HEK293 (cell line): ENCODE measurements around the gene ERAP2.

Experiments used
- CTCF ChIA-PET: fragments of 350-600 bp; formaldehyde crosslinking; extraction: SDS; loops from one replicate; lab custom pipeline; 2021; ENCODE audit warnings: antibody characterized with exemption; lab: Yijun Ruan, JAX
- POLR2A ChIA-PET: fragments of 300-600 bp; formaldehyde crosslinking; extraction: SDS; loops from one replicate; lab custom pipeline; 2020; ENCODE audit warnings: antibody characterized with exemption, inconsistent platforms; lab: Yijun Ruan, JAX
- H3K27ac ChIP-seq: fragments of 200-500 bp; sonication (Bioruptor generic); 2 replicates; pipeline ENCODE4 v1.5.1; 2014; ENCODE audit warnings: low read depth, low read length, control low read depth, inconsistent platforms; ENCODE audit errors: extremely low read depth
- H3K36me3 ChIP-seq, 2 experiments: fragments of 200-500 bp in 1 of 2; sonication (Bioruptor generic) in 1 of 2; 1 replicate in 1 of 2; 2 replicates in 1 of 2; pipeline ENCODE4 v1.5.1; 2014 to 2017; ENCODE audit warnings: inconsistent platforms in 2 of 2, low read length in 2 of 2; ENCODE audit not compliant: control insufficient read depth in 2 of 2, insufficient read depth in 1 of 2
- H3K4me1 ChIP-seq: fragments of 200-500 bp; sonication (Bioruptor generic); 2 replicates; pipeline ENCODE4 v1.5.1; 2014; ENCODE audit warnings: mild to moderate bottlenecking, low read length, inconsistent platforms; ENCODE audit not compliant: control insufficient read depth, insufficient read depth
- H3K4me3 ChIP-seq: 2 replicates; pipeline ENCODE4 v1.5.1; 2011; ENCODE audit warnings: low read depth, mild to moderate bottlenecking, control low read depth, low read length, moderate library complexity
- H3K9me3 ChIP-seq: fragments of 200-500 bp; sonication (Bioruptor generic); 2 replicates; pipeline ENCODE4 v1.5.1; 2014; ENCODE audit warnings: low read depth, low read length, inconsistent platforms; ENCODE audit not compliant: control insufficient read depth, insufficient read depth
- HOXC10 ChIP-seq: sonication (generic); formaldehyde crosslinking; IDR thresholded peaks from 2 replicates; pipeline ENCODE4 v1.8.1; 2023; ENCODE audit warnings: mild to moderate bottlenecking, missing genetic modification reagents
- KLF10 ChIP-seq: fragments of 450-650 bp; IDR thresholded peaks from 2 replicates; pipeline ENCODE4 v1.5.1; 2018; ENCODE audit warnings: missing biosample characterization, mild to moderate bottlenecking, missing genetic modification characterization
- KLF8 ChIP-seq: fragments of 450-650 bp; formaldehyde crosslinking; IDR thresholded peaks from 2 replicates; pipeline ENCODE4 v1.5.1; 2016; ENCODE audit warnings: missing biosample characterization, missing genetic modification characterization
- SCRT2 ChIP-seq: fragments of 450-650 bp; formaldehyde crosslinking; IDR thresholded peaks from 2 replicates; pipeline ENCODE4 v1.5.1; 2016; ENCODE audit warnings: missing biosample characterization, missing genetic modification characterization
- ZBTB1 ChIP-seq: fragments of 450-650 bp; formaldehyde crosslinking; IDR thresholded peaks from 2 replicates; pipeline ENCODE4 v1.5.1; 2016; ENCODE audit warnings: missing biosample characterization, missing genetic modification characterization
- ZBTB17 ChIP-seq: fragments of 450-650 bp; formaldehyde crosslinking; IDR thresholded peaks from 2 replicates; pipeline ENCODE4 v1.5.1; 2016; ENCODE audit warnings: missing biosample characterization, missing genetic modification characterization
- ZBTB8A ChIP-seq: fragments of 450-650 bp; formaldehyde crosslinking; IDR thresholded peaks from 2 replicates; pipeline ENCODE4 v1.5.1; 2016; ENCODE audit warnings: missing biosample characterization, missing genetic modification characterization
- ZNF221 ChIP-seq: fragments of 450-650 bp; formaldehyde crosslinking; IDR thresholded peaks from 2 replicates; pipeline ENCODE4 v1.5.1; 2017; ENCODE audit warnings: missing biosample characterization, missing genetic modification characterization, borderline replicate concordance
- ZNF302 ChIP-seq: fragments of 450-650 bp; formaldehyde crosslinking; IDR thresholded peaks from 2 replicates; pipeline ENCODE4 v1.5.1; 2016; ENCODE audit warnings: missing biosample characterization, missing genetic modification characterization, low read depth
- ZNF335 ChIP-seq: fragments of 450-650 bp; formaldehyde crosslinking; conservative IDR thresholded peaks from 2 replicates; pipeline ENCODE4 v1.5.1; 2016; ENCODE audit warnings: missing biosample characterization, missing genetic modification characterization
- ZNF514 ChIP-seq: fragments of 450-650 bp; formaldehyde crosslinking; IDR thresholded peaks from 2 replicates; pipeline ENCODE4 v1.5.1; 2016; ENCODE audit warnings: missing biosample characterization, missing genetic modification characterization
- ZNF529 ChIP-seq: fragments of 450-650 bp; formaldehyde crosslinking; IDR thresholded peaks from 2 replicates; pipeline ENCODE4 v1.5.1; 2017; ENCODE audit warnings: missing genetic modification characterization, missing biosample characterization; ENCODE audit not compliant: insufficient replicate concordance
- ZNF600 ChIP-seq: fragments of 450-650 bp; formaldehyde crosslinking; IDR thresholded peaks from 2 replicates; pipeline ENCODE4 v1.5.1; 2016; ENCODE audit warnings: missing biosample characterization, missing genetic modification characterization
- ZNF654 ChIP-seq: fragments of 450-650 bp; formaldehyde crosslinking; IDR thresholded peaks from 2 replicates; pipeline ENCODE4 v1.5.1; 2016; ENCODE audit warnings: low read depth, missing biosample characterization, missing genetic modification characterization
- ZNF830 ChIP-seq: fragments of 450-650 bp; IDR thresholded peaks from 2 replicates; pipeline ENCODE4 v1.5.0; 2018; ENCODE audit warnings: missing biosample characterization, missing genetic modification characterization, low read depth, mild to moderate bottlenecking, moderate library complexity
- ZSCAN23 ChIP-seq: fragments of 450-650 bp; formaldehyde crosslinking; IDR thresholded peaks from 2 replicates; pipeline ENCODE4 v1.5.1; 2016; ENCODE audit warnings: missing biosample characterization, missing genetic modification characterization
- TF ChIP-seq, protein P1 (sequence below): fragments of 450-650 bp; formaldehyde crosslinking; conservative IDR thresholded peaks from 2 replicates; pipeline ENCODE4 v1.5.1; 2016; ENCODE audit warnings: low read depth, missing biosample characterization, missing genetic modification characterization
- TF ChIP-seq, protein P2 (sequence below): fragments of 450-650 bp; formaldehyde crosslinking; IDR thresholded peaks from 2 replicates; pipeline ENCODE4 v1.5.1; 2017; ENCODE audit warnings: missing biosample characterization, mild to moderate bottlenecking, missing genetic modification characterization, moderate library complexity
- TF ChIP-seq, protein P3 (sequence below): fragments of 450-650 bp; formaldehyde crosslinking; IDR thresholded peaks from 2 replicates; pipeline ENCODE4 v1.5.1; 2016; ENCODE audit warnings: missing biosample characterization, missing genetic modification characterization
- TF ChIP-seq, protein P4 (sequence below): fragments of 450-650 bp; IDR thresholded peaks from 2 replicates; pipeline ENCODE4 v1.5.1; 2018; ENCODE audit warnings: missing biosample characterization, mild to moderate bottlenecking, missing genetic modification characterization

Gene ERAP2

DNA sequence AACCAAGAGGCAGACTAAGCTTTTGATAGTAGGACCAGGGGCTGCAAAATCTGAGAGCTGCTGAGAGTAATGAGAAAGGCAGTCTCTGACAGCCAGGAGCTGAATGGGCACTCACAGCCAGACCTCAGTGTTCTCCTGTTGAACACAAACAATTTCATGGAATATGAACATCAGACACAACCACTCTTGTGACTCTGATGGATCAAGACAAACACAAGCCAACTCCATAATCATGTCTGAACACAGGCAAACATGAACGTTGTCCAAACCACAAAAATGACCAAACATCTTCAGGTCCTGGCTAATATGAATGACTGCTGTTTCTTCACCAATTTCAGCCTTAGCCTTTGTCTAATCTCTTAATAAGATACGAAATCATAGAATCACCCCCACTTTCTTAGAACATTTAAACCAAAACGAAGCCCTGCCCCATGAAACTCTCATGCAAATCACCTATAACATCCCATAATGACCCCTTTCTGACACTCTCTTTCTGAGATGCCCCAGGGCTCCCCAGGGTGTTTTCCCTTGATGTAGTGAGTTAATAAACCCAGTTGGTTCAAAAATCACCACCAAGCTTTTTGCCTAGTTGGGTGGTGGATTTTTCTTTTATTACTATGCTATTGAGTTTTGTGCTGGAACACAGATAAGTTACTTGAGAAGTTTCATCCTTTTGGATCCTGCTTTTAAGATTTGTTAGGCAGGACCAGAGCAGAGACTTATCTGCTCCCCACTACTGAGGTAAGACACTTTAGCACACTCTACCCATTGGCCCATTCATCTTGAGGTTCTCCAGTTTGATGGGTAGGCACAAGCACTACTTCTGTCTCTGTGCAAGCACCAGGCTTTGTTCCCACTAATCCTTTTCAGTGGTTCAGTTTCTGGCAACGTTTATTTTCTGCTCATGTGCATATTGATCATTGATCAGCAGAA is 5.9 kb upstream of the ERAP2 start:
- CTCF ChIA-PET, result interaction anchor here (0.7 to 7.3 kb wide), 18 partner anchors 11 to 796 kb away, joined by 3 to 97 read pairs (median 9); partner anchors contain the start of gene LIX1
- POLR2A ChIA-PET, result interaction anchor here (0.6 to 1.7 kb wide), 3 partner anchors 57 to 66 kb away, joined by 3 to 8 read pairs (median 4); partner anchors contain the start of gene LNPEP
- no peak overlapping the region for H3K27ac ChIP-seq

DNA sequence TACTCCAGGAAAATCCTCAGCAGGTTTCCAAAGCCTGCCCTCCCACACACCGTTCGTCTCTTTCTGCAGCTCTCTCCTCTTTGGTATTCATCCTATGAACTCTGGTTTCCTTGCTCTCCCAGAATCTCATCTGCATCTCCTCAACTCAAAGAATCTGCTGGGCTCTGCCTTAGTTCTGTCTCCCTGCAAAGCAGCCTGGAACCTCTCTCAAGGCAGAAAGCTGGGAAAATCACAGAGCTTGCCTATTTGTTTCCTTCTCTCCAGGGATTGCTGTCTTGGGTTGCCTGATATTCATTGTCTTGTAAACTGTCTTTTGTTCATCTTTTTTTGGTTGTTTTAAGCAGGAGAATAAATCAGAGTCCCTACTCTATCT is 5.3 kb upstream of the ERAP2 start:
- ChIA-PET POLR2A (interaction anchor here (0.6 to 1.2 kb wide), 2 partner anchors 58 to 65 kb away, joined by 3 to 4 read pairs; partner anchors contain the start of gene LNPEP), CTCF (interaction anchor here (0.6 to 7.3 kb wide), 5 partner anchors 55 to 795 kb away, joined by 3 to 97 read pairs (median 3); no protein-coding TSS in a partner anchor)
- no peak overlapping the region for H3K4me3 ChIP-seq
- H3K36me3 ChIP-seq, result no peaks in the 10 kb centered on the region
- TF ChIP-seq ZNF514 (tag by site-specific recombination) (no peak), ZNF830 (tag by site-specific recombination) (no peak), ZNF600 (tag by site-specific recombination) (no peak), ZBTB8A (no peak), ZBTB17 (tag by site-specific recombination) (peak; percentile 38; the same call in 1 of the 2 replicates)
- TF ChIP-seq, protein P1, sequence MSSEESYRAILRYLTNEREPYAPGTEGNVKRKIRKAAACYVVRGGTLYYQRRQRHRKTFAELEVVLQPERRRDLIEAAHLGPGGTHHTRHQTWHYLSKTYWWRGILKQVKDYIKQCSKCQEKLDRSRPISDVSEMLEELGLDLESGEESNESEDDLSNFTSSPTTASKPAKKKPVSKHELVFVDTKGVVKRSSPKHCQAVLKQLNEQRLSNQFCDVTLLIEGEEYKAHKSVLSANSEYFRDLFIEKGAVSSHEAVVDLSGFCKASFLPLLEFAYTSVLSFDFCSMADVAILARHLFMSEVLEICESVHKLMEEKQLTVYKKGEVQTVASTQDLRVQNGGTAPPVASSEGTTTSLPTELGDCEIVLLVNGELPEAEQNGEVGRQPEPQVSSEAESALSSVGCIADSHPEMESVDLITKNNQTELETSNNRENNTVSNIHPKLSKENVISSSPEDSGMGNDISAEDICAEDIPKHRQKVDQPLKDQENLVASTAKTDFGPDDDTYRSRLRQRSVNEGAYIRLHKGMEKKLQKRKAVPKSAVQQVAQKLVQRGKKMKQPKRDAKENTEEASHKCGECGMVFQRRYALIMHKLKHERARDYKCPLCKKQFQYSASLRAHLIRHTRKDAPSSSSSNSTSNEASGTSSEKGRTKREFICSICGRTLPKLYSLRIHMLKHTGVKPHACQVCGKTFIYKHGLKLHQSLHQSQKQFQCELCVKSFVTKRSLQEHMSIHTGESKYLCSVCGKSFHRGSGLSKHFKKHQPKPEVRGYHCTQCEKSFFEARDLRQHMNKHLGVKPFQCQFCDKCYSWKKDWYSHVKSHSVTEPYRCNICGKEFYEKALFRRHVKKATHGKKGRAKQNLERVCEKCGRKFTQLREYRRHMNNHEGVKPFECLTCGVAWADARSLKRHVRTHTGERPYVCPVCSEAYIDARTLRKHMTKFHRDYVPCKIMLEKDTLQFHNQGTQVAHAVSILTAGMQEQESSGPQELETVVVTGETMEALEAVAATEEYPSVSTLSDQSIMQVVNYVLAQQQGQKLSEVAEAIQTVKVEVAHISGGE (tag by site-specific recombination), result no peak
- no peak overlapping the region for H3K27ac ChIP-seq
- no peaks in the 10 kb centered on the region; the same call in 1 of the 2 replicates for H3K4me1 ChIP-seq
- no peaks in the 10 kb centered on the region for H3K9me3 ChIP-seq

More for the DNA sequence above, 5.9 kb upstream of the ERAP2 start:
- H3K4me1 ChIP-seq, result no peaks in the 10 kb centered on the region
- no peaks in the 10 kb centered on the region for H3K9me3 ChIP-seq
- TF ChIP-seq ZNF302 (tag by site-specific recombination) (no peak), ZNF654 (tag by site-specific recombination) (no peak), ZNF335 (tag by site-specific recombination) (peak; percentile 23; the same call in 1 of the 2 replicates), SCRT2 (tag by site-specific recombination) (0 out of 2 replicates have a peak, but pooled peaks have one; percentile 56), HOXC10 (CRISPR knock-in tag) (no peak)
- TF ChIP-seq, protein P2, sequence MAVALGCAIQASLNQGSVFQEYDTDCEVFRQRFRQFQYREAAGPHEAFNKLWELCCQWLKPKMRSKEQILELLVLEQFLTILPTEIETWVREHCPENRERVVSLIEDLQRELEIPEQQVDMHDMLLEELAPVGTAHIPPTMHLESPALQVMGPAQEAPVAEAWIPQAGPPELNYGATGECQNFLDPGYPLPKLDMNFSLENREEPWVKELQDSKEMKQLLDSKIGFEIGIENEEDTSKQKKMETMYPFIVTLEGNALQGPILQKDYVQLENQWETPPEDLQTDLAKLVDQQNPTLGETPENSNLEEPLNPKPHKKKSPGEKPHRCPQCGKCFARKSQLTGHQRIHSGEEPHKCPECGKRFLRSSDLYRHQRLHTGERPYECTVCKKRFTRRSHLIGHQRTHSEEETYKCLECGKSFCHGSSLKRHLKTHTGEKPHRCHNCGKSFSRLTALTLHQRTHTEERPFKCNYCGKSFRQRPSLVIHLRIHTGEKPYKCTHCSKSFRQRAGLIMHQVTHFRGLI (tag by site-specific recombination), result no peak
- no peak overlapping the region for H3K4me3 ChIP-seq
- H3K36me3 ChIP-seq, result no peaks in the 10 kb centered on the region

DNA sequence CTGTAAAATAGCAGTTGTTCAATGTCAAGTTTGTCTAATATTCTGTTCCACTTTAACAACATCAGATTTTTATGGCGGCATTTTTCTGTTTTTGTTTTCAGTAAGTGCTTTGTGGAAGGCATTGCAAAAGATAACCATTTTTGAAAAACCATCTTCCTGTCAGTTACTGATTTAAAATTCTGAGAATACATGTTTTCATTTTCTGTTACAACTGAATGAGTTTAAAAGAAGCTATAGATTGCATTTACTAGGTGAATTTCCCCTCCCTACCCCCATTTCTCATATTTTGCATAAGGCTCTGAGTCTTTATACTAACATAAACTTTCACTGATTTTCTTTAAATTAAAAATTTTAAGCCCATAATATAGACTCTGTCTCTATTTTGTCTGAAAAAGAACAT is 4.6 kb upstream of the ERAP2 start:
- Histone ChIP-seq H3K9me3 (no peaks in the 10 kb centered on the region), H3K27ac (no peak overlapping the region), H3K36me3 (no peaks in the 10 kb centered on the region), H3K4me1 (no peaks in the 10 kb centered on the region; the same call in 1 of the 2 replicates), H3K4me3 (no peak overlapping the region)
- TF ChIP-seq ZNF221 (tag by site-specific recombination) (no peak), ZBTB1 (tag by site-specific recombination) (no peak), ZNF529 (no peak), KLF8 (tag by site-specific recombination) (no peak), KLF10 (no peak), ZSCAN23 (no peak)
- TF ChIP-seq, protein P3, sequence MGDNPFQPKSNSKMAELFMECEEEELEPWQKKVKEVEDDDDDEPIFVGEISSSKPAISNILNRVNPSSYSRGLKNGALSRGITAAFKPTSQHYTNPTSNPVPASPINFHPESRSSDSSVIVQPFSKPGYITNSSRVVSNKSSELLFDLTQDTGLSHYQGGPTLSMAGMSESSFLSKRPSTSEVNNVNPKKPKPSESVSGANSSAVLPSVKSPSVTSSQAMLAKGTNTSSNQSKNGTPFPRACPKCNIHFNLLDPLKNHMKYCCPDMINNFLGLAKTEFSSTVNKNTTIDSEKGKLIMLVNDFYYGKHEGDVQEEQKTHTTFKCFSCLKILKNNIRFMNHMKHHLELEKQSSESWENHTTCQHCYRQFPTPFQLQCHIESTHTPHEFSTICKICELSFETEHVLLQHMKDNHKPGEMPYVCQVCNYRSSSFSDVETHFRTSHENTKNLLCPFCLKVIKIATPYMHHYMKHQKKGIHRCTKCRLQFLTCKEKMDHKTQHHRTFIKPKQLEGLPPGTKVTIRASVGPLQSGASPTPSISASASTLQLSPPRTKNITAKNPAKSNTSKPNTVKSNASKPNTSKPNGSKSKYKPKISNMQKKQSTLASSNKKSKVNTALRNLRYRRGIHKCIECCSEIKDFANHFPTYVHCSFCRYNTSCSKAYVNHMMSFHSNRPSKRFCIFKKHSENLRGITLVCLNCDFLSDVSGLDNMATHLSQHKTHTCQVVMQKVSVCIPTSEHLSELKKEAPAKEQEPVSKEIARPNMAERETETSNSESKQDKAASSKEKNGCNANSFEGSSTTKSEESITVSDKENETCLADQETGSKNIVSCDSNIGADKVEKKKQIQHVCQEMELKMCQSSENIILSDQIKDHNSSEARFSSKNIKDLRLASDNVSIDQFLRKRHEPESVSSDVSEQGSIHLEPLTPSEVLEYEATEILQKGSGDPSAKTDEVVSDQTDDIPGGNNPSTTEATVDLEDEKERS, result no peak
- TF ChIP-seq, protein P4, sequence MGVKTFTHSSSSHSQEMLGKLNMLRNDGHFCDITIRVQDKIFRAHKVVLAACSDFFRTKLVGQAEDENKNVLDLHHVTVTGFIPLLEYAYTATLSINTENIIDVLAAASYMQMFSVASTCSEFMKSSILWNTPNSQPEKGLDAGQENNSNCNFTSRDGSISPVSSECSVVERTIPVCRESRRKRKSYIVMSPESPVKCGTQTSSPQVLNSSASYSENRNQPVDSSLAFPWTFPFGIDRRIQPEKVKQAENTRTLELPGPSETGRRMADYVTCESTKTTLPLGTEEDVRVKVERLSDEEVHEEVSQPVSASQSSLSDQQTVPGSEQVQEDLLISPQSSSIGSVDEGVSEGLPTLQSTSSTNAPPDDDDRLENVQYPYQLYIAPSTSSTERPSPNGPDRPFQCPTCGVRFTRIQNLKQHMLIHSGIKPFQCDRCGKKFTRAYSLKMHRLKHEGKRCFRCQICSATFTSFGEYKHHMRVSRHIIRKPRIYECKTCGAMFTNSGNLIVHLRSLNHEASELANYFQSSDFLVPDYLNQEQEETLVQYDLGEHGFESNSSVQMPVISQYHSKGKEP (tag by site-specific recombination), result no peak
- CTCF ChIA-PET, result interaction anchor here (0.6 to 7.3 kb wide), 9 partner anchors 46 to 289 kb away, joined by 3 to 97 read pairs (median 3); no protein-coding TSS in a partner anchor
- POLR2A ChIA-PET, result interaction anchor here (1.2 kb wide), 1 partner anchor 64 kb away, joined by 4 read pairs; the partner anchor contains the start of gene LNPEP
